ENCODE data around the gene KITLG. TPM values are rescaled to one million over a fixed set of nuclear protein-coding genes. Genes with fewer than 3 reads are reported as not detected.

The KITLG gene
- total and polyA plus RNA-seq, 7 experiments from 2014 or later: 0.05 to 0.24 TPM; not detected in 5

- Mint-ChIP-seq H3K27ac (no peak overlapping the region), H3K27me3 (peaks cover 28 to 53% (median 30%) of the 10 kb centered on the region in 5 donors), H3K36me3 (no peaks in the 10 kb centered on the region), H3K4me3 (no peak overlapping the region), H3K4me1 (peaks cover 4 to 11% (median 5%) of the 10 kb centered on the region in 7 donors), H3K9me3 (peaks cover 0 to under 1% (median 0%) of the 10 kb centered on the region in 11 donors)
- ChIA-PET CTCF (no interaction called here), POLR2A (no interaction called here)
- H3K4me1 ChIP-seq (ENCODE audit: control insufficient read depth in 2 of 2, insufficient read depth in 2 of 2, low read length in 2 of 2): no peaks in the 10 kb centered on the region
- H3K9me3 ChIP-seq (ENCODE audit: control insufficient read depth in 2 of 3, low read length in 3 of 3): no peaks in the 10 kb centered on the region
- H3K27me3 ChIP-seq (ENCODE audit: control insufficient read depth in 2 of 2, insufficient read depth in 2 of 2, low read length in 2 of 2): peaks cover 0 to 5% of the 10 kb centered on the region in 2 donors
- ATAC-seq (no peak), DNase-seq (no peak)
- intact Hi-C loops (cut with micrococcal nuclease): no loop called here
- no peak overlapping the region for H3K4me3 ChIP-seq (ENCODE audit: low read length)
- H3K27ac ChIP-seq (ENCODE audit: low read depth, low read length): no peak overlapping the region
- H3K36me3 ChIP-seq (ENCODE audit: control insufficient read depth in 2 of 3, insufficient read depth in 3 of 3, low read length in 3 of 3): no peaks in the 10 kb centered on the region
These were observed 2.7 kb downstream of the KITLG start for GRCh38 chr12:88577537-88577936.

DNA sequence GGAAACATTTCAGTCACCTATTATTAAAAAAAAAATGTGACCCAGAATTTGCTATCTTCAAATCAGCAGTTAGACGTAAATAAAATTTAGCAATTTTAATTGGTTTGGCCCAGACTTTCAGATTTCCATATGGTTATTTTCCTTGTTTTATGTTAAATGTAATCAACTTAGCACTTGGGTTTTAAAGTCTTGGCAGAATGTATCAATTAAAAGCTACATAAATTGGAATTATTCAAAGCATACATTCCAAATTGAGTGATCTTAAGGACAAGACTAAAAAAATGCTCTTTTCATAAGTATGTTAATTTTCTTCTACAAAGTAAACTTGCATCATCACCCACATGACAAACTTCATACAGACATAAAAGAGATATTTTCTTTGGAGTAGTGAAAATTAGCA, 3.4 kb downstream of the KITLG start:
- CTCF ChIA-PET: no interaction called here
- no peaks in the 10 kb centered on the region for H3K4me1 ChIP-seq (ENCODE audit: control insufficient read depth in 2 of 2, insufficient read depth in 2 of 2, low read length in 2 of 2)
- H3K36me3 ChIP-seq (ENCODE audit: control insufficient read depth in 2 of 3, insufficient read depth in 3 of 3, low read length in 3 of 3): no peaks in the 10 kb centered on the region
- DNase-seq (no peak), ATAC-seq (no peak)
- H3K4me1 Mint-ChIP-seq: peaks cover 4 to 11% (median 5%) of the 10 kb centered on the region in 7 donors
- intact Hi-C loops (cut with micrococcal nuclease): no loop called here
- peaks cover 0 to 5% of the 10 kb centered on the region in 2 donors for H3K27me3 ChIP-seq (ENCODE audit: control insufficient read depth in 2 of 2, insufficient read depth in 2 of 2, low read length in 2 of 2)
- no peaks in the 10 kb centered on the region for H3K9me3 ChIP-seq (ENCODE audit: control insufficient read depth in 2 of 3, low read length in 3 of 3)
- no peaks in the 10 kb centered on the region for H3K9me3 Mint-ChIP-seq
- H3K36me3 Mint-ChIP-seq: no peaks in the 10 kb centered on the region
- no peak overlapping the region for H3K4me3 ChIP-seq (ENCODE audit: low read length)
- no peak overlapping the region for H3K4me3 Mint-ChIP-seq
- POLR2A ChIA-PET: no interaction called here
- H3K27ac ChIP-seq (ENCODE audit: low read depth, low read length): no peak overlapping the region
- H3K27ac Mint-ChIP-seq: no peak overlapping the region
- H3K27me3 Mint-ChIP-seq: peaks cover 28 to 50% (median 30%) of the 10 kb centered on the region in 5 donors

GRCh38 chr12:88575361-88575970, 4.8 kb downstream of the KITLG start:
- no peaks in the 10 kb centered on the region for H3K36me3 Mint-ChIP-seq
- intact Hi-C loops (cut with micrococcal nuclease): no loop called here
- no peak for ATAC-seq
- ChIA-PET CTCF (no interaction called here), POLR2A (no interaction called here)
- Histone ChIP-seq H3K27ac (ENCODE audit: low read depth, low read length) (no peak overlapping the region), H3K9me3 (ENCODE audit: control insufficient read depth in 2 of 3, low read length in 3 of 3) (no peaks in the 10 kb centered on the region), H3K4me3 (ENCODE audit: low read length) (no peak overlapping the region), H3K4me1 (ENCODE audit: control insufficient read depth in 2 of 2, insufficient read depth in 2 of 2, low read length in 2 of 2) (no peaks in the 10 kb centered on the region), H3K36me3 (ENCODE audit: control insufficient read depth in 2 of 3, insufficient read depth in 3 of 3, low read length in 3 of 3) (no peaks in the 10 kb centered on the region), H3K27me3 (ENCODE audit: control insufficient read depth in 2 of 2, insufficient read depth in 2 of 2, low read length in 2 of 2) (peaks cover 0 to 5% of the 10 kb centered on the region in 2 donors)
- peaks cover 21 to 41% (median 25%) of the 10 kb centered on the region in 5 donors for H3K27me3 Mint-ChIP-seq
- no peak overlapping the region for H3K4me3 Mint-ChIP-seq
- no peak for DNase-seq
- H3K27ac Mint-ChIP-seq: no peak overlapping the region
- H3K4me1 Mint-ChIP-seq: peaks cover 4 to 11% (median 5%) of the 10 kb centered on the region in 7 donors
- no peaks in the 10 kb centered on the region for H3K9me3 Mint-ChIP-seq

DNA sequence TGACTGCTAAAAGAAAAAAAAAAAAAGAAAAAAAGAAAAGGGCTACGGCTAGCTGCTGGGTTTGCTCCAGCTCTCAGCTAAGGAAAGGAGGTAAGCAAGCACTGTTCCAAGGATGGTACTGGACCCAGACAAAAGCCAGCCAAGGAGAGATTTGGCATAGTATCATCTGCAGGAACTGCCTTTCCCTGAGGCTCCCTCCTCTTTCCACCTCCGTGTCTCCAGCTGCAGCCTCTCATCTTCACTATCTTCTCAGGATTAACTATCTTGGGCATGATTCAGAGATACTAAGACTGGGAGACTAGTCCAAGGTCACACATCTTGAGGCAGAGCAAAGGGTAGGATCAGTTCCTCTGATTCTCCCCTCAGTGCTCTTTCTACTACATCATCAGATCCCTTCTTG, 6.0 kb downstream of the KITLG start:
- H3K36me3 Mint-ChIP-seq: no peaks in the 10 kb centered on the region
- no peak overlapping the region for H3K4me3 Mint-ChIP-seq
- DNase-seq (no peak), ATAC-seq (no peak)
- intact Hi-C loops (cut with micrococcal nuclease): no loop called here
- Histone ChIP-seq H3K27ac (ENCODE audit: low read depth, low read length) (no peak overlapping the region), H3K9me3 (ENCODE audit: control insufficient read depth in 2 of 3, low read length in 3 of 3) (no peaks in the 10 kb centered on the region), H3K4me3 (ENCODE audit: low read length) (no peak overlapping the region), H3K36me3 (ENCODE audit: control insufficient read depth in 2 of 3, insufficient read depth in 3 of 3, low read length in 3 of 3) (no peaks in the 10 kb centered on the region), H3K4me1 (ENCODE audit: control insufficient read depth in 2 of 2, insufficient read depth in 2 of 2, low read length in 2 of 2) (no peaks in the 10 kb centered on the region), H3K27me3 (ENCODE audit: control insufficient read depth in 2 of 2, insufficient read depth in 2 of 2, low read length in 2 of 2) (peaks cover 0 to 5% of the 10 kb centered on the region in 2 donors)
- H3K4me1 Mint-ChIP-seq: peaks cover 0 to 3% (median 0%) of the 10 kb centered on the region in 7 donors
- H3K9me3 Mint-ChIP-seq: no peaks in the 10 kb centered on the region
- H3K27me3 Mint-ChIP-seq: peaks cover 14 to 31% (median 16%) of the 10 kb centered on the region in 5 donors
- POLR2A ChIA-PET: no interaction called here
- CTCF ChIA-PET: no interaction called here
- no peak overlapping the region for H3K27ac Mint-ChIP-seq

DNA sequence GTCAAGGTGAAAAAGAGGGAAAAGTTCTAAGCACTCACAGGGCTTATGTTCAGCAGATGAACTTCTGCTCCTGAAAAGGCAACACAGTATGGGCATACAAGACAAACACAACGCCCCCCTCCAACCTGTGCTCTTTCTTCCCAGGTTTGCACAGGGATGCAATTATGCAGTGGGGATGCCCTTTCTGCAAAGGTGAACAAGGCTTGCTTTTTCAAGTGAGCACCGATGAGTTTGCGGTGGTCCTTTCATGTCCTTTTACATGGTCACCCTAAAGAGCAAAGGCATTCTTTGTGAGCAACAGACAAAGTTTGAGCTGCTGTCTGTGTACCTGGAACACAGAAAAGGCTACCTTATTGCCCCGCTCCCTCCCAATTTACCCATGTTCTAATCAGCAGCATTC, 6.7 kb downstream of the KITLG start:
- CTCF ChIA-PET: no interaction called here
- H3K9me3 Mint-ChIP-seq: no peaks in the 10 kb centered on the region
- Histone ChIP-seq H3K4me1 (ENCODE audit: control insufficient read depth in 2 of 2, insufficient read depth in 2 of 2, low read length in 2 of 2) (no peaks in the 10 kb centered on the region), H3K27me3 (ENCODE audit: control insufficient read depth in 2 of 2, insufficient read depth in 2 of 2, low read length in 2 of 2) (peaks cover 0 to 5% of the 10 kb centered on the region in 2 donors), H3K27ac (ENCODE audit: low read depth, low read length) (no peak overlapping the region), H3K36me3 (ENCODE audit: control insufficient read depth in 2 of 3, insufficient read depth in 3 of 3, low read length in 3 of 3) (no peaks in the 10 kb centered on the region), H3K4me3 (ENCODE audit: low read length) (no peak overlapping the region), H3K9me3 (ENCODE audit: control insufficient read depth in 2 of 3, low read length in 3 of 3) (no peaks in the 10 kb centered on the region)
- ATAC-seq (no peak), DNase-seq (no peak)
- no peak overlapping the region for H3K4me3 Mint-ChIP-seq
- H3K27me3 Mint-ChIP-seq: peaks cover 7 to 24% (median 11%) of the 10 kb centered on the region in 5 donors
- intact Hi-C loops (cut with micrococcal nuclease): no loop called here
- H3K27ac Mint-ChIP-seq: no peak overlapping the region
- no peaks in the 10 kb centered on the region for H3K36me3 Mint-ChIP-seq
- H3K4me1 Mint-ChIP-seq: no peaks in the 10 kb centered on the region
- POLR2A ChIA-PET: no interaction called here

- Histone ChIP-seq H3K9me3 (ENCODE audit: control insufficient read depth in 2 of 3, low read length in 3 of 3) (no peaks in the 10 kb centered on the region), H3K4me1 (ENCODE audit: control insufficient read depth in 2 of 2, insufficient read depth in 2 of 2, low read length in 2 of 2) (no peaks in the 10 kb centered on the region), H3K27me3 (ENCODE audit: control insufficient read depth in 2 of 2, insufficient read depth in 2 of 2, low read length in 2 of 2) (peaks cover 0 to 5% of the 10 kb centered on the region in 2 donors), H3K36me3 (ENCODE audit: control insufficient read depth in 2 of 3, insufficient read depth in 3 of 3, low read length in 3 of 3) (no peaks in the 10 kb centered on the region), H3K4me3 (ENCODE audit: low read length) (no peak overlapping the region), H3K27ac (ENCODE audit: low read depth, low read length) (no peak overlapping the region)
- no peaks in the 10 kb centered on the region for H3K36me3 Mint-ChIP-seq
- DNase-seq: no peak
- intact Hi-C loops (cut with micrococcal nuclease): no loop called here
- no peak for ATAC-seq
- H3K27ac Mint-ChIP-seq: no peak overlapping the region
- H3K4me1 Mint-ChIP-seq: no peaks in the 10 kb centered on the region
- H3K9me3 Mint-ChIP-seq: no peaks in the 10 kb centered on the region
- ChIA-PET POLR2A (no interaction called here), CTCF (no interaction called here)
- no peak overlapping the region for H3K4me3 Mint-ChIP-seq
- peaks cover under 1 to 18% (median 5%) of the 10 kb centered on the region in 5 donors for H3K27me3 Mint-ChIP-seq
These were observed 7.3 kb downstream of the KITLG start for GRCh38 chr12:88572781-88573549.

- intact Hi-C loops (cut with micrococcal nuclease): no loop called here
- Histone ChIP-seq H3K27me3 (ENCODE audit: control insufficient read depth in 2 of 2, insufficient read depth in 2 of 2, low read length in 2 of 2) (peaks cover 0 to 2% of the 10 kb centered on the region in 2 donors), H3K36me3 (ENCODE audit: control insufficient read depth in 2 of 3, insufficient read depth in 3 of 3, low read length in 3 of 3) (no peaks in the 10 kb centered on the region), H3K4me3 (ENCODE audit: low read length) (no peak overlapping the region), H3K27ac (ENCODE audit: low read depth, low read length) (no peak overlapping the region), H3K9me3 (ENCODE audit: control insufficient read depth in 2 of 3, low read length in 3 of 3) (no peaks in the 10 kb centered on the region), H3K4me1 (ENCODE audit: control insufficient read depth in 2 of 2, insufficient read depth in 2 of 2, low read length in 2 of 2) (no peaks in the 10 kb centered on the region)
- Mint-ChIP-seq H3K4me3 (no peak overlapping the region), H3K4me1 (no peaks in the 10 kb centered on the region), H3K36me3 (no peaks in the 10 kb centered on the region), H3K27ac (no peak overlapping the region), H3K27me3 (peaks cover 0 to 6% (median 3%) of the 10 kb centered on the region in 5 donors), H3K9me3 (no peaks in the 10 kb centered on the region)
- CTCF ChIA-PET: no interaction called here
- POLR2A ChIA-PET: no interaction called here
- ATAC-seq (no peak), DNase-seq (no peak)
These were observed 8.7 kb downstream of the KITLG start for GRCh38 chr12:88571543-88571942.
